SK-N-SH (cell line): ENCODE data around the gene GGCX.
A peak's percentile ranks its signal among the peaks of the same experiment; 100 is the strongest.

ENCODE experiments used
- EP300 ChIP-seq, 2 experiments: IDR thresholded peaks; 2 replicates each; pipeline versions ENCODE4 v1.4.0 to v1.6.1; 2012; ENCODE audit warnings: borderline replicate concordance in 1 of 2, low read depth in 1 of 2, low read length in 1 of 2
- MAX ChIP-seq: IDR thresholded peaks from 2 replicates; pipeline ENCODE4 v1.4.0; 2012; ENCODE audit warnings: low read depth
- POLR2AphosphoS5 ChIP-seq: IDR thresholded peaks from 2 replicates; pipeline ENCODE4 v1.6.1; 2012; ENCODE audit warnings: low read depth, low read length
- RAD21 ChIP-seq: IDR thresholded peaks from 2 replicates; pipeline ENCODE4 v1.6.1; 2012; ENCODE audit warnings: mild to moderate bottlenecking, low read length
- SMC3 ChIP-seq: IDR thresholded peaks from 2 replicates; pipeline ENCODE4 v1.6.1; 2012; ENCODE audit warnings: low read depth, low read length, improper control_type of control experiment
- TEAD4 ChIP-seq: IDR thresholded peaks from 2 replicates; pipeline ENCODE4 v1.4.0; 2012; ENCODE audit warnings: mild to moderate bottlenecking, borderline replicate concordance; ENCODE audit not compliant: insufficient read depth
- TF ChIP-seq, protein P1 (sequence below): fragments of 200-600 bp; sonication (generic); IDR thresholded peaks from 2 replicates; pipeline ENCODE4 v1.6.1; 2017; ENCODE audit warnings: antibody characterized with exemption, mild to moderate bottlenecking, moderate library complexity

DNA sequence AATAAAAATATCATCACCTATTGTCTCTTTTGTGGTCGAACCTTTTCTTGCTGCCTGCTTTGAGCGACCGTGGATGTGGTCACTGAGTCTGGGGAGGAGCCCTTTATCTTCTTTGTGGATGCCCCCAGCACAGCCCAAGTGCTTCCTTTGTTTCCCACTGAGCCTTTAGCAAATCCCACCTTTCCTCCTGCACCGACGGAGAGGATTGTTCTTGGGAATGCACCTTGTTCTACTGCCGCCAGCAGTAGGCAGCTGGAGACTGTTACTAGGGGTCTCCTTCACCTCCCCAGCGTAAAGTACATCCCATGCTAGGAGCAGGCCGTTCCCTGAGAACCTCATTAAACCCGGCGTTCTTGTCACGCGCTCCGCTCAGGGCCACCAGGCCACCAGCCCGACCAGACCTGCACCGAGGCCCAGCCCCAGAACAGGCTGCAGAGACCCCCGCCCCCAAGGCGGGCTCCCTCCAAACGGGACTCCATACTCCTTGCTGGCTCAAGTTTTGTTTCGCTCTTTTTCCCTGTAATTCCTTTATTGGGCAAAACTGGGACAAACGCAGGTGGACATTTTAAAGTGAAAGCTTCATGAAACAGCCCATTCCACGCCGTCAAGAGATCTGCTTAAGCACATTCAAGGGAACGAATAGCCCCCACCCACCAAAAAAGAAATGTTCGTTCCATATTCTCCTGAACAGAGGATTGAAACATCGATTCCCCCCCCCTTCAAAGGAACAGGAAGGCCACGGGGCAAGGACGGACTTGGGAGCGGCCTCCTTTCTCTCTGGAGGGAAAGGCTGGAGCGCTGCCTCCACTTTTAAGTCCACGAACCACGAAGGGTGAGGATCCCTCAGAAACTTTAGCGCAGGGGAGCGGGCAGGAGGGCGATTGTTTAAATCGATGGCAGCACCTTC, 23.4 kb downstream of the GGCX start:
- TF ChIP-seq, protein P1, sequence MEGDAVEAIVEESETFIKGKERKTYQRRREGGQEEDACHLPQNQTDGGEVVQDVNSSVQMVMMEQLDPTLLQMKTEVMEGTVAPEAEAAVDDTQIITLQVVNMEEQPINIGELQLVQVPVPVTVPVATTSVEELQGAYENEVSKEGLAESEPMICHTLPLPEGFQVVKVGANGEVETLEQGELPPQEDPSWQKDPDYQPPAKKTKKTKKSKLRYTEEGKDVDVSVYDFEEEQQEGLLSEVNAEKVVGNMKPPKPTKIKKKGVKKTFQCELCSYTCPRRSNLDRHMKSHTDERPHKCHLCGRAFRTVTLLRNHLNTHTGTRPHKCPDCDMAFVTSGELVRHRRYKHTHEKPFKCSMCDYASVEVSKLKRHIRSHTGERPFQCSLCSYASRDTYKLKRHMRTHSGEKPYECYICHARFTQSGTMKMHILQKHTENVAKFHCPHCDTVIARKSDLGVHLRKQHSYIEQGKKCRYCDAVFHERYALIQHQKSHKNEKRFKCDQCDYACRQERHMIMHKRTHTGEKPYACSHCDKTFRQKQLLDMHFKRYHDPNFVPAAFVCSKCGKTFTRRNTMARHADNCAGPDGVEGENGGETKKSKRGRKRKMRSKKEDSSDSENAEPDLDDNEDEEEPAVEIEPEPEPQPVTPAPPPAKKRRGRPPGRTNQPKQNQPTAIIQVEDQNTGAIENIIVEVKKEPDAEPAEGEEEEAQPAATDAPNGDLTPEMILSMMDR, result peak; percentile 39
- TF ChIP-seq SMC3, result peak; percentile 23; the same call in 1 of the 2 replicates
- TF ChIP-seq MAX, result 0 out of 2 replicates have a peak, but pooled peaks have one; percentile 29
- no peak for TF ChIP-seq TEAD4
- TF ChIP-seq EP300 (IDR thresholded peaks at IDR 0.05; ENCODE audit: borderline replicate concordance in 1 of 2, low read depth in 1 of 2, low read length in 1 of 2), result 0 out of 4 replicates have a peak, but pooled peaks of 1 of the 2 experiments have one; percentile 3
- peak; percentile 11; the same call in 1 of the 2 replicates for TF ChIP-seq POLR2AphosphoS5
- peak; percentile 49 for TF ChIP-seq RAD21
